D341Med (cell line): ENCODE data around the gene PRKAG1.
"Not testable (repeated sequence)": the region's sequence is repeated elsewhere in the genome, so short reads cannot be mapped to it uniquely, and the experiment has no call there.

Source experiments
- DNase-seq: peaks from one replicate; pipeline ENCODE4 v3.0.0; 2012; ENCODE audit warnings: low spot score

Gene PRKAG1

GRCh38 chr12:49018261-49019119 is at the start of gene PRKAG1:
PRKAG1 (minus strand) TSS chr12:49018776; CDS start chr12:49018740, 36 bp downstream.
- DNase-seq, result peak; percentile 98

- no peak for DNase-seq
These were observed 47.5 kb upstream of the PRKAG1 start for GRCh38 chr12:49066120-49066519.

GRCh38 chr12:49064767-49065152 is 46.2 kb upstream of the PRKAG1 start:
- no peak for DNase-seq

GRCh38 chr12:49061916-49062315 is 43.3 kb upstream of the PRKAG1 start:
- DNase-seq, result not testable (repeated sequence)

GRCh38 chr12:49061157-49061650 is 42.6 kb upstream of the PRKAG1 start:
- no peak for DNase-seq

GRCh38 chr12:49060237-49061156 is 41.9 kb upstream of the PRKAG1 start, which contains the start of gene KMT2D:
KMT2D (minus strand) TSS chr12:49060794; CDS start chr12:49055324, 5,470 bp downstream.
- DNase-seq, result peak; percentile 94

- peak; percentile 45 for DNase-seq
These were observed 41.0 kb upstream of the PRKAG1 start for GRCh38 chr12:49059299-49060171.

- DNase-seq, result peak; percentile 43
These were observed 40.4 kb upstream of the PRKAG1 start for GRCh38 chr12:49059045-49059298.

- peak; percentile 76 for DNase-seq
These were observed 39.9 kb upstream of the PRKAG1 start for GRCh38 chr12:49058366-49059044.

GRCh38 chr12:49057888-49058287 is 39.3 kb upstream of the PRKAG1 start:
- DNase-seq, result no peak

GRCh38 chr12:49055978-49056754 is 37.6 kb upstream of the PRKAG1 start:
- peak; percentile 74 for DNase-seq

GRCh38 chr12:49055092-49055491 is 36.5 kb upstream of the PRKAG1 start:
- DNase-seq, result no peak

GRCh38 chr12:49054524-49054923 is 35.9 kb upstream of the PRKAG1 start:
- DNase-seq, result no peak

- DNase-seq, result no peak
These were observed 35.5 kb upstream of the PRKAG1 start for GRCh38 chr12:49054096-49054495.

GRCh38 chr12:49052451-49053208 is 34.1 kb upstream of the PRKAG1 start:
- DNase-seq, result no peak

GRCh38 chr12:49051777-49052438 is 33.3 kb upstream of the PRKAG1 start:
- DNase-seq, result no peak

- no peak for DNase-seq
These were observed 32.8 kb upstream of the PRKAG1 start for GRCh38 chr12:49051373-49051764.

GRCh38 chr12:49050507-49051372 is 32.2 kb upstream of the PRKAG1 start:
- no peak for DNase-seq
